IMR-90 (cell line): ENCODE measurements around the gene ACTR10. TPM values are rescaled to one million over a fixed set of nuclear protein-coding genes. Genes with fewer than 3 reads are reported as not detected.

Source experiments
- ATAC-seq: fragments of 200-7000 bp; cut with Tn5 transposase; 2 replicates; pipeline ENCODE4 v1.9.1; 2020; ENCODE audit warnings: low read depth, mild to moderate bottlenecking, moderate library complexity
- BruUV-seq: library from RNA; stranded (reverse); fragments of 400-500 nt; replicated peaks from 2 replicates; lab custom pipeline; 2021; lab: Mats Ljungman, UMichigan
- CTCF ChIA-PET: fragments of 300-600 bp; formaldehyde crosslinking; extraction: SDS; loops from one replicate; lab custom pipeline; 2021; ENCODE audit warnings: antibody characterized with exemption; lab: Yijun Ruan, JAX
- POLR2A ChIA-PET: fragments of 300-600 bp; sonication (Branson Sonifier 250); formaldehyde crosslinking; loops from one replicate; lab custom pipeline; 2022; ENCODE audit warnings: antibody characterized with exemption; ENCODE audit not compliant: unreplicated experiment; lab: Charles Lee
- DNase-seq: peaks from one replicate; pipeline ENCODE4 v3.0.0; 2013
- H2AFZ ChIP-seq: replicated peaks from 2 replicates; pipeline ENCODE3; 2013; ENCODE audit warnings: low read length, mild to moderate bottlenecking; ENCODE audit not compliant: poor library complexity
- H2AK5ac ChIP-seq: 2 replicates; pipeline ENCODE4 v1.6.1; 2013; ENCODE audit warnings: low read depth, low read length, inconsistent platforms
- H2AK9ac ChIP-seq: replicated peaks from 2 replicates; pipeline ENCODE3; 2013; ENCODE audit warnings: mild to moderate bottlenecking, low read depth, low read length, moderate library complexity; ENCODE audit not compliant: poor library complexity
- H2BK120ac ChIP-seq: 2 replicates; pipeline ENCODE4 v1.6.1; 2013; ENCODE audit warnings: low read depth, low read length, inconsistent platforms
- H2BK15ac ChIP-seq: 3 replicates; pipeline ENCODE4 v1.6.1; 2013; ENCODE audit warnings: low read depth, low read length, inconsistent platforms
- H2BK20ac ChIP-seq: 2 replicates; pipeline ENCODE4 v1.6.1; 2013; ENCODE audit warnings: low read depth, mild to moderate bottlenecking, inconsistent platforms, low read length, moderate library complexity
- H2BK5ac ChIP-seq: 2 replicates; pipeline ENCODE4 v1.6.1; 2013; ENCODE audit warnings: mild to moderate bottlenecking, low read depth, low read length, inconsistent platforms; ENCODE audit not compliant: poor library complexity, severe bottlenecking
- H3K14ac ChIP-seq: replicated peaks from 2 replicates; pipeline ENCODE4 v1.6.1; 2013; ENCODE audit warnings: low read depth, low read length, inconsistent platforms
- H3K18ac ChIP-seq: 2 replicates; pipeline ENCODE4 v1.6.1; 2013; ENCODE audit warnings: low read depth, low read length, control low read depth
- H3K23ac ChIP-seq: 2 replicates; pipeline ENCODE4 v1.6.1; 2013; ENCODE audit warnings: low read depth, low read length, inconsistent platforms
- H3K27ac ChIP-seq: 2 replicates; pipeline ENCODE4 v1.5.1; 2013; ENCODE audit warnings: mild to moderate bottlenecking, control low read depth, low read length; ENCODE audit not compliant: insufficient read depth
- H3K27me3 ChIP-seq: 2 replicates; pipeline ENCODE4 v1.6.1; 2013; ENCODE audit warnings: low read length; ENCODE audit not compliant: control insufficient read depth, insufficient read depth
- H3K36me3 ChIP-seq: 2 replicates; pipeline ENCODE4 v1.6.1; 2013; ENCODE audit warnings: low read length, mixed read lengths; ENCODE audit not compliant: control insufficient read depth, insufficient read depth
- H3K4ac ChIP-seq: 2 replicates; pipeline ENCODE4 v1.6.1; 2013; ENCODE audit warnings: low read depth, low read length, inconsistent platforms
- H3K4me1 ChIP-seq: 2 replicates; pipeline ENCODE4 v1.6.1; 2013; ENCODE audit warnings: low read length, mixed read lengths; ENCODE audit not compliant: control insufficient read depth, insufficient read depth
- H3K4me2 ChIP-seq: 2 replicates; pipeline ENCODE4 v1.6.1; 2013; ENCODE audit warnings: low read depth, mild to moderate bottlenecking, control low read depth, low read length, moderate library complexity
- H3K4me3 ChIP-seq: 2 replicates; pipeline ENCODE4 v1.5.1; 2013; ENCODE audit warnings: low read depth, mild to moderate bottlenecking, control low read depth, low read length, moderate library complexity; ENCODE audit not compliant: insufficient read depth
- H3K56ac ChIP-seq: 2 replicates; pipeline ENCODE4 v1.6.1; 2013; ENCODE audit warnings: low read length, inconsistent platforms; ENCODE audit not compliant: insufficient read depth; ENCODE audit errors: extremely low read depth
- H3K79me1 ChIP-seq, 2 experiments: 2 replicates each; pipeline ENCODE4 v1.6.1; 2013; ENCODE audit warnings: low read length in 2 of 2, inconsistent platforms in 1 of 2, low read depth in 1 of 2
- H3K9ac ChIP-seq: 2 replicates; pipeline ENCODE4 v1.6.1; 2013; ENCODE audit warnings: low read depth, low read length, control low read depth
- H3K9me1 ChIP-seq: 2 replicates; pipeline ENCODE4 v1.6.1; 2013; ENCODE audit warnings: low read length, inconsistent platforms; ENCODE audit not compliant: insufficient read depth
- H3K9me3 ChIP-seq: 2 replicates; pipeline ENCODE4 v1.6.1; 2013; ENCODE audit warnings: low read length; ENCODE audit not compliant: control insufficient read depth, insufficient read depth
- H4K20me1 ChIP-seq: 2 replicates; pipeline ENCODE4 v1.6.1; 2013; ENCODE audit warnings: low read length, inconsistent platforms; ENCODE audit not compliant: insufficient read depth
- H4K5ac ChIP-seq: 2 replicates; pipeline ENCODE4 v1.6.1; 2013; ENCODE audit warnings: mild to moderate bottlenecking, low read depth, low read length, control low read depth
- H4K8ac ChIP-seq, 2 experiments: 2 replicates each; pipeline ENCODE4 v1.6.1; 2013; ENCODE audit warnings: low read depth in 2 of 2, low read length in 2 of 2, control low read depth in 1 of 2, inconsistent platforms in 1 of 2
- H4K91ac ChIP-seq: 2 replicates; pipeline ENCODE4 v1.6.1; 2013; ENCODE audit warnings: low read depth, low read length, inconsistent platforms; ENCODE audit not compliant: insufficient read depth
- BHLHE40 ChIP-seq: fragments of 150-350 bp; IDR thresholded peaks from 2 replicates; pipeline ENCODE4 v1.6.1; 2016; ENCODE audit warnings: mild to moderate bottlenecking, low read depth, low read length
- CEBPB ChIP-seq: IDR thresholded peaks from 2 replicates; pipeline ENCODE4 v1.6.1; 2012; ENCODE audit warnings: low read depth, low read length, improper control_type of control experiment
- CHD1 ChIP-seq: IDR thresholded peaks from 2 replicates; pipeline ENCODE4 v1.6.1; 2012; ENCODE audit warnings: low read depth, low read length, improper control_type of control experiment
- MAZ ChIP-seq: IDR thresholded peaks from 2 replicates; pipeline ENCODE4 v1.6.1; 2012; ENCODE audit warnings: low read depth, mild to moderate bottlenecking, low read length, improper control_type of control experiment, moderate library complexity, borderline replicate concordance
- MXI1 ChIP-seq: IDR thresholded peaks from 2 replicates; pipeline ENCODE4 v1.6.1; 2012; ENCODE audit warnings: low read depth, mild to moderate bottlenecking, low read length, moderate library complexity, borderline replicate concordance
- NFE2L2 ChIP-seq: fragments of 150-350 bp; IDR thresholded peaks from 2 replicates; pipeline ENCODE4 v1.6.1; 2016; ENCODE audit warnings: low read depth, mild to moderate bottlenecking, low read length
- POLR2A ChIP-seq: IDR thresholded peaks from 2 replicates; pipeline ENCODE4 v1.6.1; 2012; ENCODE audit warnings: mild to moderate bottlenecking, low read depth, low read length
- RFX5 ChIP-seq: IDR thresholded peaks from 2 replicates; pipeline ENCODE4 v1.8.0; 2012; ENCODE audit warnings: low read depth, mild to moderate bottlenecking, low read length, moderate library complexity
- WGBS, 2 experiments: methylation state at CpG; one replicate each; pipeline versions ENCODE4 v1.1.5 to v1.1.7; 2013; ENCODE audit warnings: missing lambda C conversion rate in 2 of 2; ENCODE audit not compliant: insufficient read length in 1 of 2; ENCODE audit errors: extremely low coverage in 2 of 2; 5-methylcytosine and 5-hydroxymethylcytosine counted together
- dilution Hi-C: fragments of 300-500 bp; cut with HindIII; formaldehyde crosslinking; loops from one replicate; pipeline ENCODE4 v1.14.3; 2018; ENCODE audit warnings: low sequenced_read_pairs; ENCODE audit not compliant: unreplicated experiment
- in situ Hi-C: fragments of 300-500 bp; cut with MboI; formaldehyde crosslinking; loops from 3 replicates; pipeline ENCODE4 v1.14.3; 2019; ENCODE audit warnings: low sequenced_read_pairs, inconsistent platforms, mixed read lengths
- intact Hi-C: fragments of 100-400 bp; cut with micrococcal nuclease; formaldehyde crosslinking; loops from 2 replicates; pipeline ENCODE4 v1.10.0; 2022
- polyA plus RNA-seq, 3 experiments: library from polyadenylated mRNA; depleted of rRNA; stranded (reverse); fragments of >200 nt; gene quantifications; 2 replicates each; pipeline ENCODE4 v1.2.3, GENCODE V29; 2012; ENCODE audit warnings: low replicate concordance in 1 of 3
- total RNA-seq: library from RNA; depleted of rRNA; stranded (reverse); fragments of >200 nt; gene quantifications from 2 replicates; pipeline ENCODE4 v1.2.3, GENCODE V29; 2012
- TF ChIP-seq, protein P1 (sequence below): fragments of 150-350 bp; IDR thresholded peaks from 2 replicates; pipeline ENCODE4 v1.6.1; 2017; ENCODE audit warnings: mild to moderate bottlenecking, antibody characterized with exemption, low read length, low read depth
- TF ChIP-seq, protein P2 (sequence below): conservative IDR thresholded peaks from 2 replicates; pipeline ENCODE4 v1.5.1; 2012; ENCODE audit warnings: mild to moderate bottlenecking, low read depth, low read length, improper control_type of control experiment

The ACTR10 gene
- total and polyA plus RNA-seq, 2 of the 4 experiments (the other 2 are of a cell fraction), result 71.0 to 71.7 TPM

DNA sequence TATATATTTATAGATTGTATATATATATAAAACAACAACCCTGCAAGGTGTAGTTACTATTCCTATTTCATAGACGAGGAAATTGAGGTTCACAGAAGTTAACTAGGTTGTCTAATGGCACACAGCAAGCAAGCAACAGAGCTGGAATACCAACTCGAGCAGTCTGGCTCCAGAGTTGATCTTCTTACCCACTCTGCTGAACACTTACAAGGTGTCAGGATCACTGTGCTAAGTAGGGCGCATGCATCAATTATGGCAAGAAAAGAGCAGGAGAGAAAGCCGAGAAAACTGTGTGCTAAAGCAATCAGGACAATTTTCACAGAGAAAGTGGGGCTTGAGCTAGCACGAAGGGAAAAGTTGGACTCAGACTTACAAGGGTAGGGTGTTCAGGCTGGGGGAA lies 32.1 kb upstream of the ACTR10 start:
- H3K4ac ChIP-seq, result no peak overlapping the region
- ChIA-PET CTCF (interaction anchor here (1.1 kb wide), 1 partner anchor 61 kb away, joined by 3 read pairs; no protein-coding TSS in a partner anchor), POLR2A (no interaction called here)
- BruUV-seq, result no TSS peak
- no peak overlapping the region for H3K18ac ChIP-seq
- no peak overlapping the region for H3K14ac ChIP-seq
- H3K9me1 ChIP-seq, result no peaks in the 10 kb centered on the region
- no peaks in the 10 kb centered on the region for H3K4me1 ChIP-seq
- no peaks in the 10 kb centered on the region for H3K36me3 ChIP-seq
- dilution Hi-C loops, result no loop called here
- H4K5ac ChIP-seq, result no peak overlapping the region
- intact Hi-C loops, result no loop called here
- H3K56ac ChIP-seq, result no peak overlapping the region
- H2AK5ac ChIP-seq, result no peak overlapping the region
- no peak overlapping the region for H3K27ac ChIP-seq
- H3K4me3 ChIP-seq, result no peak overlapping the region
- no peak overlapping the region for H2BK5ac ChIP-seq
- H2BK120ac ChIP-seq, result no peak overlapping the region
- H2BK15ac ChIP-seq, result no peak overlapping the region
- in situ Hi-C loops, result no loop called here
- no peak overlapping the region for H4K91ac ChIP-seq
- WGBS, 2 experiments, result 83% methylated on average over 2 of the region's 5 CpGs; no CpG with 5 or more reads in 1 of the 2 experiments
- no peak overlapping the region for H3K4me2 ChIP-seq
- no peaks in the 10 kb centered on the region for H3K9me3 ChIP-seq
- no peak overlapping the region for H2BK20ac ChIP-seq
- H3K79me1 ChIP-seq, result no peaks in the 10 kb centered on the region
- no peak overlapping the region for H2AFZ ChIP-seq
- peaks cover 3% of the 10 kb centered on the region for H3K27me3 ChIP-seq
- H2AK9ac ChIP-seq, result no peak overlapping the region
- H4K20me1 ChIP-seq, result no peaks in the 10 kb centered on the region
- TF ChIP-seq MAZ, result no peak
- TF ChIP-seq, protein P1, sequence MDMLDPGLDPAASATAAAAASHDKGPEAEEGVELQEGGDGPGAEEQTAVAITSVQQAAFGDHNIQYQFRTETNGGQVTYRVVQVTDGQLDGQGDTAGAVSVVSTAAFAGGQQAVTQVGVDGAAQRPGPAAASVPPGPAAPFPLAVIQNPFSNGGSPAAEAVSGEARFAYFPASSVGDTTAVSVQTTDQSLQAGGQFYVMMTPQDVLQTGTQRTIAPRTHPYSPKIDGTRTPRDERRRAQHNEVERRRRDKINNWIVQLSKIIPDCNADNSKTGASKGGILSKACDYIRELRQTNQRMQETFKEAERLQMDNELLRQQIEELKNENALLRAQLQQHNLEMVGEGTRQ, result no peak
- TF ChIP-seq CHD1, result no peak
- no peak for TF ChIP-seq MXI1
- no peak for TF ChIP-seq BHLHE40
- TF ChIP-seq NFE2L2, result no peak
- TF ChIP-seq RFX5, result no peak
- TF ChIP-seq, protein P2, sequence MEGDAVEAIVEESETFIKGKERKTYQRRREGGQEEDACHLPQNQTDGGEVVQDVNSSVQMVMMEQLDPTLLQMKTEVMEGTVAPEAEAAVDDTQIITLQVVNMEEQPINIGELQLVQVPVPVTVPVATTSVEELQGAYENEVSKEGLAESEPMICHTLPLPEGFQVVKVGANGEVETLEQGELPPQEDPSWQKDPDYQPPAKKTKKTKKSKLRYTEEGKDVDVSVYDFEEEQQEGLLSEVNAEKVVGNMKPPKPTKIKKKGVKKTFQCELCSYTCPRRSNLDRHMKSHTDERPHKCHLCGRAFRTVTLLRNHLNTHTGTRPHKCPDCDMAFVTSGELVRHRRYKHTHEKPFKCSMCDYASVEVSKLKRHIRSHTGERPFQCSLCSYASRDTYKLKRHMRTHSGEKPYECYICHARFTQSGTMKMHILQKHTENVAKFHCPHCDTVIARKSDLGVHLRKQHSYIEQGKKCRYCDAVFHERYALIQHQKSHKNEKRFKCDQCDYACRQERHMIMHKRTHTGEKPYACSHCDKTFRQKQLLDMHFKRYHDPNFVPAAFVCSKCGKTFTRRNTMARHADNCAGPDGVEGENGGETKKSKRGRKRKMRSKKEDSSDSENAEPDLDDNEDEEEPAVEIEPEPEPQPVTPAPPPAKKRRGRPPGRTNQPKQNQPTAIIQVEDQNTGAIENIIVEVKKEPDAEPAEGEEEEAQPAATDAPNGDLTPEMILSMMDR, result no peak
- TF ChIP-seq CEBPB, result no peak
- TF ChIP-seq POLR2A, result no peak
- no peak for DNase-seq
- no peak overlapping the region for H4K8ac ChIP-seq
- no peak overlapping the region for H3K9ac ChIP-seq
- no peak overlapping the region for H3K23ac ChIP-seq
- no peak for ATAC-seq
